Fibroblast of lung (primary cell): ENCODE measurements around the gene WWC1. TPM values are rescaled to one million over a fixed set of nuclear protein-coding genes. Genes with fewer than 3 reads are reported as not detected.

Experiments used
- DNase-seq, 2 donors: peaks; one replicate each; pipeline versions ENCODE4 v3.0.0 to v3.0.0-alpha.2; 2010; ENCODE audit warnings: low read depth in 2 of 2
- H2AFZ ChIP-seq: 2 replicates; pipeline ENCODE4 v1.5.1; 2012; ENCODE audit warnings: low read length, control low read depth, inconsistent platforms
- H3K27ac ChIP-seq: 2 replicates; pipeline ENCODE4 v1.5.1; 2011; ENCODE audit warnings: low read length, control low read depth; ENCODE audit not compliant: insufficient read depth
- H3K27me3 ChIP-seq: 2 replicates; pipeline ENCODE4 v1.5.1; 2011; ENCODE audit warnings: mild to moderate bottlenecking, low read length; ENCODE audit not compliant: control insufficient read depth, insufficient read depth
- H3K36me3 ChIP-seq: 2 replicates; pipeline ENCODE4 v1.5.1; 2011; ENCODE audit warnings: low read length; ENCODE audit not compliant: control insufficient read depth, insufficient read depth
- H3K4me1 ChIP-seq: 2 replicates; pipeline ENCODE4 v1.5.1; 2011; ENCODE audit warnings: low read length; ENCODE audit not compliant: control insufficient read depth, insufficient read depth; ENCODE audit errors: extremely low read depth
- H3K4me2 ChIP-seq: 2 replicates; pipeline ENCODE4 v1.5.1; 2011; ENCODE audit warnings: low read length, control low read depth; ENCODE audit not compliant: insufficient read depth; ENCODE audit errors: extremely low read depth
- H3K4me3 ChIP-seq, 4 experiments: fragments of 200-600 bp in 1 of 4; sonication (generic) in 1 of 4; replicated peaks in 1 of 4; 2 replicates each; pipeline ENCODE4 v1.5.1; 2011 to 2016; ENCODE audit warnings: low read length in 4 of 4, low read depth in 3 of 4, mild to moderate bottlenecking in 3 of 4, control low read depth in 2 of 4, inconsistent platforms in 1 of 4, mixed read lengths in 1 of 4; ENCODE audit not compliant: insufficient read depth in 1 of 4; ENCODE audit errors: control extremely low read depth in 1 of 4
- H3K79me2 ChIP-seq: 2 replicates; pipeline ENCODE4 v1.5.1; 2012; ENCODE audit warnings: mild to moderate bottlenecking, low read length, inconsistent platforms; ENCODE audit not compliant: control insufficient read depth, insufficient read depth
- H3K9ac ChIP-seq: 2 replicates; pipeline ENCODE4 v1.5.1; 2011; ENCODE audit warnings: mild to moderate bottlenecking, low read length, control low read depth; ENCODE audit not compliant: insufficient read depth
- H3K9me3 ChIP-seq: 2 replicates; pipeline ENCODE4 v1.5.1; 2012; ENCODE audit warnings: low read depth, low read length; ENCODE audit not compliant: control insufficient read depth, insufficient read depth
- H4K20me1 ChIP-seq: 2 replicates; pipeline ENCODE4 v1.5.1; 2011; ENCODE audit warnings: low read length; ENCODE audit not compliant: control insufficient read depth, insufficient read depth; ENCODE audit errors: extremely low read depth
- EZH2 ChIP-seq: IDR thresholded peaks from 2 replicates; pipeline ENCODE4 v1.5.1; 2012; ENCODE audit warnings: low read length, control low read depth, mild to moderate bottlenecking; ENCODE audit errors: missing control alignments
- polyA plus RNA-seq, 2 donors: library from polyadenylated mRNA; depleted of rRNA in 1 of 2; stranded (reverse) in 1 of 2; unstranded in 1 of 2; fragments of >200 nt; gene quantifications; 2 replicates each; pipeline ENCODE4 v1.2.1, GENCODE V29; 2011 to 2012; ENCODE audit warnings: missing spikeins in 1 of 2
- total RNA-seq: library from RNA; depleted of rRNA; stranded (reverse); fragments of >200 nt; gene quantifications from 2 replicates; pipeline ENCODE4 v1.2.1, GENCODE V29; 2014
- TF ChIP-seq, protein P1 (sequence below), 2 donors: IDR thresholded peaks in 1 of 2; conservative IDR thresholded peaks in 1 of 2; 1 replicate in 1 of 2; 2 replicates in 1 of 2; pipeline ENCODE4 v1.5.1; 2011 to 2012; ENCODE audit warnings: low read length in 2 of 2, control low read depth in 1 of 2, inconsistent platforms in 1 of 2, low read depth in 1 of 2, mild to moderate bottlenecking in 1 of 2

The WWC1 gene
- total and polyA plus RNA-seq, 2 donors (not counting 1 experiment from before 2014, with no cell fraction given) = 2.5 to 3.2 TPM

DNA sequence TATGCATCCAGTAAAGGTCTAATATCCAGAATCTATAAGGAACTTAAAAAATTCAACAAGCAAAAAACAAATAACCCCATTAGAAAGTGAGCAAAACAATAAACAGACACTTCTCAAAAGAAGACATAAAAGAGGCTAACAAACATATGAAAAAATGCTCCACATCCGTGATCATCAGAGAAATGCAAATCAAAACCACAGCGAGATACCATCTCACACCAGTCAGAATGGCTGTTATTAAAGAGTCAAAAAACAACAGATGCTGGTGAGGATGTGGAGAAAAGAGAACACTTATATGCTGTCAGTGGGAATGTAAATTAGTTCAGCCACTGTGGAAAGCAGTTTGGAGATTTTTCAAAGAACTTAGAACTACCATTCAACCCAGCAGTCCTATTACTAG lies 86.1 kb downstream of the WWC1 start:
- Histone ChIP-seq H2AFZ (no peak overlapping the region), H3K4me2 (no peak overlapping the region), H3K79me2 (no peaks in the 10 kb centered on the region), H3K4me3 (no peak overlapping the region), H3K36me3 (no peaks in the 10 kb centered on the region), H3K27ac (no peak overlapping the region), H4K20me1 (no peaks in the 10 kb centered on the region), H3K9ac (no peak overlapping the region), H3K4me1 (no peaks in the 10 kb centered on the region), H3K9me3 (no peaks in the 10 kb centered on the region), H3K27me3 (no peaks in the 10 kb centered on the region)
- TF ChIP-seq, protein P1, sequence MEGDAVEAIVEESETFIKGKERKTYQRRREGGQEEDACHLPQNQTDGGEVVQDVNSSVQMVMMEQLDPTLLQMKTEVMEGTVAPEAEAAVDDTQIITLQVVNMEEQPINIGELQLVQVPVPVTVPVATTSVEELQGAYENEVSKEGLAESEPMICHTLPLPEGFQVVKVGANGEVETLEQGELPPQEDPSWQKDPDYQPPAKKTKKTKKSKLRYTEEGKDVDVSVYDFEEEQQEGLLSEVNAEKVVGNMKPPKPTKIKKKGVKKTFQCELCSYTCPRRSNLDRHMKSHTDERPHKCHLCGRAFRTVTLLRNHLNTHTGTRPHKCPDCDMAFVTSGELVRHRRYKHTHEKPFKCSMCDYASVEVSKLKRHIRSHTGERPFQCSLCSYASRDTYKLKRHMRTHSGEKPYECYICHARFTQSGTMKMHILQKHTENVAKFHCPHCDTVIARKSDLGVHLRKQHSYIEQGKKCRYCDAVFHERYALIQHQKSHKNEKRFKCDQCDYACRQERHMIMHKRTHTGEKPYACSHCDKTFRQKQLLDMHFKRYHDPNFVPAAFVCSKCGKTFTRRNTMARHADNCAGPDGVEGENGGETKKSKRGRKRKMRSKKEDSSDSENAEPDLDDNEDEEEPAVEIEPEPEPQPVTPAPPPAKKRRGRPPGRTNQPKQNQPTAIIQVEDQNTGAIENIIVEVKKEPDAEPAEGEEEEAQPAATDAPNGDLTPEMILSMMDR (conservative IDR thresholded peaks at IDR 0.05 in 1 of 2, IDR thresholded peaks at IDR 0.05 in 1 of 2; ENCODE audit: low read depth in 1 of 2, low read length in 2 of 2) = no peak
- TF ChIP-seq EZH2 = no peak
- no peak for DNase-seq

GRCh38 chr5:168378741-168379140 lies 87.3 kb downstream of the WWC1 start:
- H3K4me3 ChIP-seq = no peak overlapping the region
- H3K9me3 ChIP-seq = no peaks in the 10 kb centered on the region
- H3K4me1 ChIP-seq = no peaks in the 10 kb centered on the region
- TF ChIP-seq EZH2 = no peak
- TF ChIP-seq, protein P1 (conservative IDR thresholded peaks at IDR 0.05 in 1 of 2, IDR thresholded peaks at IDR 0.05 in 1 of 2; ENCODE audit: low read depth in 1 of 2, low read length in 2 of 2) = no peak
- no peak overlapping the region for H3K27ac ChIP-seq
- H3K4me2 ChIP-seq = no peak overlapping the region
- no peaks in the 10 kb centered on the region for H3K36me3 ChIP-seq
- no peaks in the 10 kb centered on the region for H3K79me2 ChIP-seq
- H2AFZ ChIP-seq = no peak overlapping the region
- H3K9ac ChIP-seq = no peak overlapping the region
- H3K27me3 ChIP-seq = no peaks in the 10 kb centered on the region
- H4K20me1 ChIP-seq = no peaks in the 10 kb centered on the region
- DNase-seq = no peak

DNA sequence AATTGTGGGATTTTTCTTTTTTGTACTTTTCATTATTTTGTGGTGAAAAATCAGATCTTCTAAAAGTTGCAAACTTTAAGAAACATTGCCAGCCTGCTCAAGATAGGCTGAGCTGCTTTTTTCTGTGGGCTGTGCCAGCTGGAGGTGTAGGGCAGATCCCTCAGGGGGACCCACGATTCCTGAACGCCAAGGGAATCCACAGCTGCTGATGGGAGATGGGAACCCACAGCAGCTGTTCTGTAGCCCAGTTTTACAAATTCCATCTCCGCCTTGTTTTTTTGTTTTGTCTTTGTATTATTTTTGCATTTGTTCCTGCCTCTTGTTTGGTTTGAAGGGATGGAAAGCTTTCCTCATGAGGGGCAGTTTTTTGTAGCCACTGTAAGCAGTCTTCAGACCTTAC lies 91.0 kb downstream of the WWC1 start:
- TF ChIP-seq, protein P1 (conservative IDR thresholded peaks at IDR 0.05 in 1 of 2, IDR thresholded peaks at IDR 0.05 in 1 of 2; ENCODE audit: low read depth in 1 of 2, low read length in 2 of 2) = no peak
- TF ChIP-seq EZH2 = no peak
- no peaks in the 10 kb centered on the region for H4K20me1 ChIP-seq
- DNase-seq = no peak
- no peak overlapping the region for H3K9ac ChIP-seq
- H3K27me3 ChIP-seq = no peaks in the 10 kb centered on the region
- no peak overlapping the region for H3K4me3 ChIP-seq
- no peaks in the 10 kb centered on the region for H3K4me1 ChIP-seq
- H3K4me2 ChIP-seq = no peak overlapping the region
- no peaks in the 10 kb centered on the region for H3K9me3 ChIP-seq
- H2AFZ ChIP-seq = no peak overlapping the region
- H3K27ac ChIP-seq = no peak overlapping the region
- H3K79me2 ChIP-seq = no peaks in the 10 kb centered on the region
- no peaks in the 10 kb centered on the region for H3K36me3 ChIP-seq
